ENCODE results near the gene SP110. TPM values are rescaled to one million over a fixed set of nuclear protein-coding genes. Genes with fewer than 3 reads are reported as not detected.

SP110 gene
- total RNA-seq, 4 donors from 2014 or later = 13.3 to 61.3 (median 28.7) TPM

DNA sequence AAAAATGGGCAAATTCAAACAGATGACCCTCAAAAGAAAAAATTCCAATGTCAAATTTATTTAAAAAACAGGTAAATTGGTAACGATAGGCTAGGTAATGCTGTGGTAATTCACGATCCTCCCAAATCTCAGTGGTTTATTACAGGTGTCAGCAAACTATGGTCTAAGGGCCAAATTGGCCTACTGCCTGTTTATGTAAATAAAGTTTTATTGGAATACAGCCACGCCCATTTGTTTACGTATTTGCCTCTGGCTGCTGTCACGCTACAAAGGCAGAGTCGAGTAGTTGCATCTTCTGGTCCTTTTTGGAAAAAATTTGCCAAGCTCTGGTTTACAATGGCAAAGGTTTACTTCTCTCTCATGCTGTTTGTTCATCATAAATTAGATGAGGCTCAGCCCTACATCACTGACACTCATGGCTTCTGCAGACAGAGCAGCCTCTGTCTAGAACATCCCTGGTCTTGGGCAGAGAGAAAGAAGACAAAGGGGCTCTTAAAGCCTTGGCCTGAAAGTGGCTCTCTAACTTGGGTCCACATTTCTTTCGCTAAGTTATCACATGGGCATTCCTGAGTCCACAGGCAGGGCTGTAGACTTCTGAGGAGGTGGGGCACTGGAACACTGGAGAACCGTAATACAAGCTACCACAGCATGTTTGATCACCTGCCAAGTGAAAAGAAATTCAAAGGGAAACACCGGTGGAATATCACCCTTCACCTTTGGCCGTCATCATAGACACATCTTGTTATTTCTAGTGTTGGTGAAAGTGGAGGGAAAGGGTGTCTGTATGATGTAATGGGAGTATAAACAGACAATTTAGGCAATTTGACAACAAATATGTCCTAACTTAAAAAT, 34.8 kb downstream of the SP110 start:
- TF ChIP-seq, protein P1, sequence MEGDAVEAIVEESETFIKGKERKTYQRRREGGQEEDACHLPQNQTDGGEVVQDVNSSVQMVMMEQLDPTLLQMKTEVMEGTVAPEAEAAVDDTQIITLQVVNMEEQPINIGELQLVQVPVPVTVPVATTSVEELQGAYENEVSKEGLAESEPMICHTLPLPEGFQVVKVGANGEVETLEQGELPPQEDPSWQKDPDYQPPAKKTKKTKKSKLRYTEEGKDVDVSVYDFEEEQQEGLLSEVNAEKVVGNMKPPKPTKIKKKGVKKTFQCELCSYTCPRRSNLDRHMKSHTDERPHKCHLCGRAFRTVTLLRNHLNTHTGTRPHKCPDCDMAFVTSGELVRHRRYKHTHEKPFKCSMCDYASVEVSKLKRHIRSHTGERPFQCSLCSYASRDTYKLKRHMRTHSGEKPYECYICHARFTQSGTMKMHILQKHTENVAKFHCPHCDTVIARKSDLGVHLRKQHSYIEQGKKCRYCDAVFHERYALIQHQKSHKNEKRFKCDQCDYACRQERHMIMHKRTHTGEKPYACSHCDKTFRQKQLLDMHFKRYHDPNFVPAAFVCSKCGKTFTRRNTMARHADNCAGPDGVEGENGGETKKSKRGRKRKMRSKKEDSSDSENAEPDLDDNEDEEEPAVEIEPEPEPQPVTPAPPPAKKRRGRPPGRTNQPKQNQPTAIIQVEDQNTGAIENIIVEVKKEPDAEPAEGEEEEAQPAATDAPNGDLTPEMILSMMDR (IDR thresholded peaks at IDR 0.05) = no peak
- no peak for ATAC-seq (ENCODE audit: low FRiP score)
- DNase-seq (ENCODE audit: low spot score) = no peak

DNA sequence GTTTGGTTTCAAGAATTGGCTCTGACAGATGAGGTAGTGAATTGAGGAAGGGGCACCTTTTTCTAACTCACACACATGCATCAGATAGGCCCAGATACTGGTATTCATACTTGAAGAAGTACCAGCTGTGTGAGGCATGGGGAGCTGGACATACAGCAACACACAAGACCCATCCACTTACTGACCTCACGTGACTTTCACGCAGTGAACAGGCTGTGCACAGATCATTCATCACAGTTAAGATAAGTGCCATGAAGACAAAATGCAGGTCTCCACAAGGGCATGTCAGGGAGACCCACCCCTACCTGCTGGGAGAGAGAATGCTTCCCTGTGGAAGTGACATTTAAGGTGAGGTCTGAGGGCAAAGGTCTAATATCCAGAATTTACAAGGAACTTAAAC, 38.6 kb downstream of the SP110 start:
- no peak for ATAC-seq (ENCODE audit: low FRiP score)
- DNase-seq (ENCODE audit: low spot score) = no peak
- TF ChIP-seq, protein P1 (IDR thresholded peaks at IDR 0.05) = no peak

DNA sequence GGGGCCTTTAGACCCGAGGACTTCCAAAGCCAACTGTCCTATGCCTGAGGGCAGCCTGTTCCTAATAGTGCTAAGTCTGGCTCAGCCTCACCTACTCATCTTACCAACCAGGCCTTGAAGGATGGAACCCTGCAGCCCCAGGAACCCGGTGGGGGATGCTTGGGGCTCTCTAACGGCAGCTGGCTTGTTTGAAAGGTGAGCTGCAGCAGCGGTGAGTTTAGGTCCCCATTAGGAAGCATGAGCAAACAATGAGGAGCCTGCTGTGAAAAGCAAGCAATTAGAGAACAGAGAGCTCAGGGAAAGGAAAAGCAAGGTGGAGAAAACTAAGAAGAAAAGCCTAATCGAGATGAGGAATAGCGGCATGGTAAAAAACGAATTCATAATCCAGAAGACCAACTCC, 39.9 kb downstream of the SP110 start:
- TF ChIP-seq, protein P1 (IDR thresholded peaks at IDR 0.05) = no peak
- DNase-seq (ENCODE audit: low spot score) = no peak
- ATAC-seq (ENCODE audit: low FRiP score) = no peak

DNA sequence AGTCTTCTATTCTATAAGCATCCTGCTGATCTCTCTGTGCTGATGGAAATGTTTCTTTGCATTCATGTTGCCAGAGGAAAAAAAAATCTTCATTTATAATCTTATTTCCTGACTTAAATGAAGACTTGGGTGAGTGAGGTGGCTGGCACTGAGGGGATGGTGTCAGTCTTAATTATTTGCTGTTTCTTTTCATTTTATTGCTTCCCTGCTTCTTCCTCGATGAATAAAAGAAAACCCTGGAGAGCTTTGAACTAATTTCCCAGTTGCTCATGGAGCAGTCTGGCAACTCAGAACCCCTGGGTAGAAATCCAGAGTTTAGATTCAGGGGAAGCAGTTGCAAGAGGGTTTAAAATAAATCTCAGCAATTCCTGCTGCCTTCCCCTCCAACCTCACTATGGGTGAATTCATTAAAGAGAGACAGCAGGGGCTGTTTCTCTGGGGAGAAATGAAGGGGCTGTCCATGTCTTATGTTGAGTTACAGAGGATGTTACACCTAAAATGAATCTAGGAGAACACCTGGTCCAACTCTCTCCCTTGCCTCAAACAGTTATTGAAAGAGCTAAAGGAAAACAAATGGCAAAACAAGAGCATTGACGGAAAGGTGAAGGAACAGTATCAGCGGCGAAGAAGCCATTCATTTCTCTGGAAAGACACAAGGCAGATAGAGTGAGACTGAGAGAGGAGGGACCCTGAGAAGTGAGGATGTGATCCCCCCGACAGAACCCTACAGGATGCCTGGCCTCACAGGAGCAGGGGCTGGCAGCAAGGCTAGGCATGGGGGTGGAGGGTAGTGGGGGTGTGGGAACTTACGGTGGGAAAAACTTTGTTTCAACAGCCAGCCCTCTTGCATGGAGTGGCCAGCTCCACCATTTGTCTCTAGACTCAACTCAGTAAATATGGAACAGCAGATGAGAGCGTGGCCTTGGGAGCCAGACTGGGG, 41.0 kb downstream of the SP110 start:
- DNase-seq (ENCODE audit: low spot score) (no peak), ATAC-seq (ENCODE audit: low FRiP score) (no peak)
- TF ChIP-seq, protein P1 (IDR thresholded peaks at IDR 0.05) = no peak

DNA sequence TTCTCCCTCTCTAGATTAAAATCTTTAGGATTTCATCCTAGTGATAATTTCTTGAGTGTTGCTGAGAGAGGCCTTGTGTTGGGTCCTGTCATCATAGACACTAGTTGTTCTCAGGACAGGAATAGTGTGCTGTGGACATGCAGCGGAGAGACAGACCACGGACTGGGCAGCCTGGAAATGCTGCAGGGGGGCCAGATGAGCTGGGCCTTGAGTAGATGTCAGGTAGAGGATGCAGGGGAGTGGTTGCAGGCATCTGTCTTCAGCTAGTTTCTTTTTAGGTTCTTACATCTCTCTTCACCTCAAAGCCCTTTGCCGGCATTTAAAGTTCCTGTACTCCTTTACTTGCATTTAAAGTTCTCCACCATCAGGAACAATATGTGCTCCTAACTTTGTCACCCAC, 42.8 kb downstream of the SP110 start:
- TF ChIP-seq, protein P1 (IDR thresholded peaks at IDR 0.05) = no peak
- ATAC-seq (ENCODE audit: low FRiP score) (no peak), DNase-seq (ENCODE audit: low spot score) (no peak)

DNA sequence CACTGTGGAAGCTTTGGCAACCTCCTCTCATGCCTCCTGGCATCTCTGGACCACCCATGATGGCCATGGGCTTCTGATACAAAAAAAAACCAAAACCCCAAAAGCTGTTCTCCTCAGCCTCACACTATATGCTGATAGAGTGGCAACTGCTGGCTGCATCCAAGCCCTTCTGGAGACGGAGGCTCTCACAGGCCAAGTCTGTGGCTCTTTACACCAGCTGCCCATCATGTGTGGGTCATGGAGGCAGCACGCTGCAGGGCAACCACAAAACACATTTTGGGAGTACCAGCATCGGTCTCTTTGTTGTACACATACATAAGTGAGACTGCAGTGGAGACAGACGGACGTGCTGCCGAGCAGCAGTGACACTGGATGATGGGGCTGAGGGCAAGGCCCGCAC, 45.3 kb downstream of the SP110 start:
- ATAC-seq (ENCODE audit: low FRiP score) = no peak
- TF ChIP-seq, protein P1 (IDR thresholded peaks at IDR 0.05) = no peak

More for the DNA sequence above, 45.3 kb downstream of the SP110 start:
- no peak for DNase-seq (ENCODE audit: low spot score)
